ENCODE data around the gene FMNL2.

DNA sequence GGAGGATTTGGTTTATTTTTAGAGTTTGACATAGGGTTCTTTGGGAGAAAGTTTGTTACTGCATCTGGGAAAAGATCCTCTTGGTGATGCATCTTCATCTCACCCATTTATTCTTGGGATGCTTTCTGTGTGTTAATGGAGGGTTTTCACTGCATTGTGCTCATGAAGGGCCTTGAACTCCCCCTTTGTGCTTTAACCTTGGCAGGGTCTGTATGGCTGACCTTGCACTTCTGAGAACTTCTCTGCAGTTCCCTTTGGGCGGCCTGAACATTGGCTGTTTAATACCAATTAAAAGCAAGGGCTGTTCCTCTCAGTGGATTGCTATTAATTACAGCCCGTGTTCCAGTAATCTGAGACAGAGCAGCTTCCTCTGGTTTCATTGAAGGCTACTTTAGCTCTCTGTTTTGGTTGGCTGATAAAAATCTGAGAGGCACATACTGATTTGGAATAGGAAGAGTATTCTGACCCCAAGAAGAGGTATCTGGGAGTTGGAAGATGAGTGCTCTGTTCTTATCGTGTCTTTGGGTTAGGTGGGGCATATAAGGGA lies 37.5 kb downstream of the FMNL2 start:
- TF ChIP-seq SUZ12 (IDR thresholded peaks at IDR 0.05) (no peak), SP1 (IDR thresholded peaks at IDR 0.05) (no peak), FOXM1 (IDR thresholded peaks at IDR 0.05; ENCODE audit: borderline replicate concordance) (no peak), TARDBP (IDR thresholded peaks at IDR 0.05) (no peak), NFRKB (IDR thresholded peaks at IDR 0.05) (no peak), FOXK2 (IDR thresholded peaks at IDR 0.05) (no peak), ZNF384 (IDR thresholded peaks at IDR 0.05) (no peak), ELF4 (IDR thresholded peaks at IDR 0.05) (no peak), HDGF (IDR thresholded peaks at IDR 0.05; ENCODE audit: borderline replicate concordance) (no peak)
- TF ChIP-seq, protein P1, sequence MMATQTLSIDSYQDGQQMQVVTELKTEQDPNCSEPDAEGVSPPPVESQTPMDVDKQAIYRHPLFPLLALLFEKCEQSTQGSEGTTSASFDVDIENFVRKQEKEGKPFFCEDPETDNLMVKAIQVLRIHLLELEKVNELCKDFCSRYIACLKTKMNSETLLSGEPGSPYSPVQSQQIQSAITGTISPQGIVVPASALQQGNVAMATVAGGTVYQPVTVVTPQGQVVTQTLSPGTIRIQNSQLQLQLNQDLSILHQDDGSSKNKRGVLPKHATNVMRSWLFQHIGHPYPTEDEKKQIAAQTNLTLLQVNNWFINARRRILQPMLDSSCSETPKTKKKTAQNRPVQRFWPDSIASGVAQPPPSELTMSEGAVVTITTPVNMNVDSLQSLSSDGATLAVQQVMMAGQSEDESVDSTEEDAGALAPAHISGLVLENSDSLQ (IDR thresholded peaks at IDR 0.05), result no peak

Data from HEK293T (cell line).